HG03066 (cell line): ENCODE data around the gene VPS8.
"Not testable (repeated sequence)": the region's sequence is repeated elsewhere in the genome, so short reads cannot be mapped to it uniquely, and the experiment has no call there.

Experiments used
- ATAC-seq: cut with Tn5 transposase; IDR thresholded peaks from one replicate; pipeline ENCODE4 v1.9.1; 2021; ENCODE audit warnings: low read depth; ENCODE audit not compliant: unreplicated experiment

VPS8 gene

GRCh38 chr3:184954251-184954650 lies 142.3 kb downstream of the VPS8 start:
- no peak for ATAC-seq

- not testable (repeated sequence) for ATAC-seq
Measured at GRCh38 chr3:184954851-184955250, 142.9 kb downstream of the VPS8 start.

DNA sequence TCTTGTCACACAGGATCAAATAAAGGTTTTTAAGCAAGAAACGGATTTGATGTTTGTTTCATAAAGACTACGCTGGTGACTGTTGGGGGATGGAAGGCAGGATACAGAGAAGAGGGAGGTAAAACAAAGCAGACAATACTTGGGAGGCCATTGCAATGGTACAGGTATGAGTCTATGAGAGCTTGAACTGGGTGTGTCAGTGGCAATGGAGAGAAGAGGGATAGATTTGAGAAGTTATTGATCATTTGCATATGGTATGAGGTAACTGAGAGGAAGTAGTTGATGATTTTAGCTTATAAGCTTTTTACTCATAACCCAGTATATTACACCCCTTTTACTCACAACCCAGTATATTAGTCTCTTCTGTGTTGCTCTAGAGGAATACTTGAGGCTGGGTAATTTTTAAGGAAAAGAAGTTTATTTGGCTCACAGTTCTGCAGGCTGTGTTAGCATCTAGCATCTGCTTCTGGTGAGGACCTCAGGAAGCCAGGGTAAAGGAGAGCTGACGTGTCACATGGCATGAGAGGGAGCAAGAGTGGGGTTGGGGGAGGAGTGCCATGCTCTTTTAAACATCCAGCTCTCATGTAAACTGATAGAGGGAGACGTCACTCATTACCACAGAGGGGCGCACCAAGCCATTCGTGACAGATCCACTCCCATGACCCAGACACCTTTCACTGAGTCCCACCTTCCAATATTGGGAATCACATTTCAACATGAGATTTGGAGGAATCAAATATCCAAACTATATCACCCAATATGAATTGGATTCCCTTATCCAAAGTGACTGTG lies 153.9 kb downstream of the VPS8 start:
- ATAC-seq, result no peak

- no peak for ATAC-seq
Measured at GRCh38 chr3:184968115-184968514, 156.1 kb downstream of the VPS8 start.

DNA sequence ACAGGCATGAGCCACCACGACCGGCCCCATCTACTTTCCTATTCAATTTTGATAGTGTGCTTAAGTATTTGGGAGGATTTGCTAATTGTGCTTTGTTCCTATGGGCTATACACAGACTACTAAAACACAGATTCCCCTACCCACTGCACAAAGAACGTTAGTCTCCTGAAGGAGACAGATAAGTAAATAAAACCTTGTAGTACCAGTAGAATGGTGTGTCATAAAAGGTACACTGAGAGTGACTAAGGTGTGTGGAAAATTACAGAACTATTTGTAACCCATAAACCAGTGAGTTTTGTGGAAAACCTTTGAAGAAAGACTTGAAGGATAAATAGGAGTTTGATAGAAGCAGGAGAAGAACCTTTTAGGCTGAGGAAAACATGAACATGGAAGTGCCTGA lies 158.2 kb downstream of the VPS8 start:
- no peak for ATAC-seq

DNA sequence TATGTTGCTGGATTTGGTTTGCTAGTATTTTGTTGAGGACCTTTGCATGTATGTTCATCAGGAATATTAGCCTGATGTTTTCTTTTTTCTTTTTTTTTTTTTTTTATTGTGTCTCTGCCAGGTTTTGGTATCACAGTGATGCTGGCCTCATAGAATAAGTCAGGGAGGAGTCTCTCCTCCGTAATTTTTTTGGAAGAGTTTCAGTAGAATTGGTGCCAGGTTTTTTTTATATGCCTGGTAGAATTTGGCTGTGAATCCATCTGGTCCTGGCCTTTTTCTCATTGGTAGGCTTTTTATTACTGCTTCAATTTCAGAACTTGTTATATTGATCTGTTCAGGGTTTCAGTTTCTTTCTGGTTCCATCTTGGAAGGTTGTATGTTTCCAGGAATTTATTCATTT lies 165.8 kb downstream of the VPS8 start:
- no peak for ATAC-seq

- ATAC-seq, result no peak
Measured at GRCh38 chr3:184981071-184981470, 169.1 kb downstream of the VPS8 start.

DNA sequence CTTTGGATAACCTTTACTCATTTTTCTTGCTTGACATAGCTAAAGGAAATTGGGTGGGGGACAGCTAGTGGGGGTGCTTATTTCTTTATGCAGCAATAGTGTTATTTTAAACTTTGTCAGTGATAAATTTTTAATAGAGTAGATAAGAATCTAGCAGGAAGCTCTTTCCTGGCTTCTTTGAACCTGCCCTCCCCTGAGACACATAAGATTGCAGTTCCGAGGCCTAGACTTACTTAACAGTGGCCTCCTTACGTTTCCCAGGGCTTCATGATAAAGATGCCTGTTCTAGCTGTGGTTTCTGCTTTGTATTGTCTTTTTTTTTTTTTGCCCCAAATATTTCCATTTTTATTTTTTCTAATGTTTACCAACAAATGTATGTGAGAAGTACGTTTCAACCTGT lies 170.1 kb downstream of the VPS8 start:
- ATAC-seq, result no peak

GRCh38 chr3:184985586-184985985 lies 173.6 kb downstream of the VPS8 start:
- ATAC-seq, result no peak

DNA sequence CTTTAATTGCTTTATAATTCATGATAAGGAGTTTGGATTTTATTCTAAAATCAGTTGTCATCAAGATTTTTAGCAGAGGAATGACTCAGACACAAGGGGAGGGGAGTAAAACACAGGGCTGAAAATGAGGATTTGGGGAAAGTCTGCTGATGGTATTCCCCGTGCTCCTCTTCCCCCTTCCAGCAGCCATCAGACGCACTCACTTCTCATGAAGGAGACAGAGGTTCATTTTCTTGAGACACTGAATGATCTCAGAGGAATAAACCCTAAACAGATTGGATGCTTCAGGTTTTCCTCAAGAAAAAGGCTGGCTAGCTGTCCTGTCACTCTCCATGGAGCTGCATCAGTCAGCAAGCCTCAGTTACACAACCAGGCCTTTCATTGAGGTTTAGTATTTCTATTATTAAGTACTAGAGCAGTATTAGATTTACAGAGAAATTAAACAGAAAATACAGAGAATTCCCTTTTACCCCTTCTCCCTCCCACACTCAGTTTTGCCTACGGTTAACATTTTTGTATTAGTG lies 174.5 kb downstream of the VPS8 start:
- ATAC-seq, result no peak

- no peak for ATAC-seq
Measured at GRCh38 chr3:184993394-184993793, 181.4 kb downstream of the VPS8 start.

DNA sequence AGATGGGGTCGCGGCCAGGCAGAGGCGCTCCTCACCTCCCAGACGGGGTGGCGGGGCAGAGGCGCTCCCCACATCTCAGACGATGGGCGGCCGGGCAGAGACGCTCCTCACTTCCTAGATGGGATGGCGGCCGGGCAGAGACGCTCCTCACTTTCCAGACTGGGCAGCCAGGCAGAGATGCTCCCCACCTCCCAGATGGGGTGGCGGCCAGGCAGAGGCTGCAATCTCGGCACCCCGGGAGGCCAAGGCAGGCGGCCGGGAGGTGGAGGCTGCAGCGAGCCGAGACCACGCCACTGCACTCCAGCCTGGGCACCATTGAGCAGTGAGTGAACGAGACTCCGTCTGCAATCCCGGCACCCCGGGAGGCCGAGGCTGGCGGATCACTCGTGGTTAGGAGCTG lies 191.9 kb downstream of the VPS8 start:
- ATAC-seq, result not testable (repeated sequence)

- no peak for ATAC-seq
Measured at GRCh38 chr3:185009650-185010049, 197.7 kb downstream of the VPS8 start.

DNA sequence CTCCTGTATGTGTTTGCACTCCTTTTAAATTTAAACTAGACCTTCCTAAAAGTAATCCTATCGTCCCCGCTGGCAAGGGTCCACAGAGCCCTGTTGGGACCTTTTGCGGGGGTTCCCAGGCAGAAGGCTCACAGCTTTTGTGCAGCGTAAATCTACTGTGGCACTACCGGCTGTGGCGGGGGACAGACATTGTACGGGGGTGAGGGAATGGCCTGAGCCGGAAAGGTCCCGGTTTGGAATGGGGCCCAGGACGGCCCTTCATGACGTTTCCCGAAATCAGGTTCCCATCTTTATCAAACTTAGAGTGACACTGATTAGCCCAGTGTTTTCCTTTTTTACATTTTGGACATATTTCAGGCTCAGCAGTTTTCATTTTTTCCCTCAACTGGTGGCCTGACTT lies 205.6 kb downstream of the VPS8 start:
- ATAC-seq, result not testable (repeated sequence)

GRCh38 chr3:185017996-185018395 lies 206.0 kb downstream of the VPS8 start:
- ATAC-seq, result not testable (repeated sequence)

DNA sequence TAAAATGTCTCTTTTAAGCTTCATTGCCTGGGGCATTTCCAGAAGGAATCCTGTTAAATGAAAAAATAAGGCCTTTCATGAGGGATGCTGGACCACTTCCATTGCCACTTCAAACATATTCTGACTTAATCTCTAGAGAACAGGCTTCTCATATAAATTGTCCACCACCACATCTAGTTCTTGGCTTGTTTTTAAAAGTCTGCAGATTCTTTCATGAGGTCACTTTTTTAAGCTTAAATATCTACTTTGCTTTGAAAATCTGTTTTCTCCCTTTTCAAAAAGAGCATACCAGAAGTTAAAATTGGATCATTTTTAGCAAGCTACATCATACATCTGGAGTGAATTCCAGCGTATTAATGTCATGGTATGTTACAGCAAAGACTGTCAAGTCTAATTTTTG lies 209.3 kb downstream of the VPS8 start:
- ATAC-seq, result no peak

DNA sequence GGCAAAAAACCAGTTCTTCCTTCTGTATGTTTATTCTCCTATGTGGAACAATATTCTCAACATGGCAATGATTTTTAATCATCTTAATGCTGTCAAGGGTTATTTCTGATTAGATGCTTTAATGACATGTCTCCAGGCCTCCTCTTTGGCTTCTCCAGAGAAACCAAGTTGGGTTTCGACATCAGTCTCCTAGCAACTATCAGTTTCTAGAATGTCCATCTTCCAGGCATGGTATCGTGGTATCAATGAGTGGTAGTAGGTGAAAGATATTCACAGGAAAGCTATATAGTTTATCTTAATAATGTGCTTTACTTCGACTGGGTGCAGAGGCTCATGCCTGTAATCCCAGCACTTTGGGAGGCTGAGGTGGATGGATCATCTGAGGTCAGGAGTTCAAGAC lies 212.4 kb downstream of the VPS8 start:
- no peak for ATAC-seq

DNA sequence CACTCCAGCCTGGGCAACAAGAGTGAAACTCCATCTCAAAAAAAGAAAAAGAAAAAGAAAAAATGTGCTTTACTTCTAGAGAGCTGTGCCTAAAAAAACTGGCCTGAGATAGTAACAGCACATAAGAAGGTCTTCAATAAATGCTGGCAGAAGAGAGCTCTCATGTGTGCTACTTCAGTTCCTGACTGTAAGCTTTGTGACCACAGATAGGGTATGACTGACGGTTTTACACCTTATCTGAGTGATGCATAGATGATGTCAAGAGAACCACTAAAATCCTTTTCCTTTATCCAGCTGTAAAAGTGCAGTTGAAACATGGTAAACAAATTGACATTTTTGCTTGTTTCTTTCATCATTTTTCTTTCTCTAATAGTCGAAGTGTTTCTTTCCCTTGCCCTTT lies 213.0 kb downstream of the VPS8 start:
- ATAC-seq, result no peak

DNA sequence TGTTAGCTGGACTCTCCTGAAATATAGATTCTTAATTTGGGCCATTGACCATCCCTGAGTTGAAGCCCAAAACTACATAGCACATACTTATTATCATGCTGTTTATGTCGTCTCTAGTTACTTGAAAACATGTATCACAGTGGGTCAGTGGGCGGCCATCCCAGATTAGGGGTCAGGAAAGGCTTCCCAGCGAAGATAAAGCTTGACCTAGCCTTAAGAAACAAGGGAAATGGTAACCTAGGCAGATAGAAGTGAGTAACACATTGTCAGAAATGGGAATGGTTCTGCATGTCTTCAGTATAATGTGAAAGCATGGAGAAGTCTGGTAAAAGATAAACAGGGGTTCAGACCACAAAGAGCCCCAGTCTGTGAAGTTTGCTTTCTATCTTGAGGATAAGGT lies 216.2 kb downstream of the VPS8 start:
- ATAC-seq, result no peak

GRCh38 chr3:185029086-185029485 lies 217.1 kb downstream of the VPS8 start:
- no peak for ATAC-seq

DNA sequence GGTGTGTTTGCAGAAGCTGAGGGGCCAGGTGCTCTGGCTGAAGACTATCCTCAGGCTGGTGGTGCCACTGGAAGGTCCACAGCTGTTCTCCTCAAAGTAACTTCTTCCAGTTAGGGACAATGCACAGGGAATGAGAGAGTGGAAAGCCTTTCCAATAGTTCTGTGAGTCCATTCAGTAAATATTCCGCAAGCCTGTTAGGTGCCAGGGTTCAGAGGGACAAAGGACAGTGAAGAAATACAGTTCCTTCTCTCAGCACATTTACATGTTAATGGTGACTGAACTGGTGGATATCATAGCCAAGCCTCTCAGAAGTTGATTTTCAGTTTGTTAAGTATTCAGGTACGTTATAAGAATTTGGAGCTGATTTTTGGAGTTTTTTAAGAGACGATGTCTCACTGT lies 218.4 kb downstream of the VPS8 start:
- no peak for ATAC-seq

DNA sequence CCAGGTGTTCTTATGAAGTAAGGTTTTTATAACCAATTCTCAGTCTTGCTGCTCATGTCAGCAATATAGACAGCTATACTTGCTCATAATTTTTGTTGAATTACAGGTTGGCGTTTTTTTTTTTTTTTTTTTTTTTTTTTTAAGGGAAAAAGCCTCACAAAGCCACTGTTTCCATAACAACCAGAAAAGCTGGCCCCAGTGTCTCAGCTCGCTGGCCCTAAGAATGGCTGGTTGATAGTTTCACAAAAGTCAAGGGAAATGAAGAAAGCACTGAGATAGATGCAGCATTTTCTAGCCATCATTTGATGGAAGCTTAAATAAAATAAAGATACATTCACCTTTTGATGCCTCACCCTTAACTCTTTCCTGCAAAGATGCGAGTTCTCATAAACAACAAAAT lies 219.0 kb downstream of the VPS8 start:
- ATAC-seq, result no peak

GRCh38 chr3:185037801-185038200 lies 225.8 kb downstream of the VPS8 start:
- ATAC-seq, result no peak
